ENCODE results near the gene FRA10AC1. TPM values are rescaled to one million over a fixed set of nuclear protein-coding genes. Genes with fewer than 3 reads are reported as not detected.

The FRA10AC1 gene
- total RNA-seq, 8 experiments from 2014 or later: 9.7 to 27.8 (median 19.3) TPM

Other genes with a start within 250 kb of the FRA10AC1 start
- gene MYOF, start 220.3 kb downstream of the FRA10AC1 start, total RNA-seq: 100 to 1,000 TPM in 1 of 8 experiments, 10 to 100 TPM in 3, 1 to 10 TPM in 3, under 1 TPM in 1; 0.29 to 258 (median 13.7) TPM
- gene CEP55, start 206.0 kb downstream of the FRA10AC1 start, total RNA-seq: 10 to 100 TPM in 3 of 8 experiments, 1 to 10 TPM in 2, under 1 TPM in 3; 0.36 to 21.1 (median 1.4) TPM
- under 1 TPM in 4 of 8 experiments, not detected in 4; 0.09 to 0.43 (median 0.21) TPM for gene FFAR4, start 135.9 kb downstream of the FRA10AC1 start, total RNA-seq
- 10 to 100 TPM in 2 of 8 experiments, 1 to 10 TPM in 1, under 1 TPM in 3, not detected in 2; 0.32 to 26.0 (median 1.2) TPM for gene RBP4, start 101.4 kb downstream of the FRA10AC1 start, total RNA-seq
- under 1 TPM; 0.16 to 0.95 (median 0.32) TPM for gene PDE6C, start 90.1 kb downstream of the FRA10AC1 start, total RNA-seq
- 1 to 10 TPM in 5 of 8 experiments, under 1 TPM in 3; 0.69 to 2.8 (median 1.3) TPM for gene LGI1, start 55.3 kb upstream of the FRA10AC1 start, total RNA-seq
- gene SLC35G1, start 191.4 kb upstream of the FRA10AC1 start, total RNA-seq: 10 to 100 TPM in 2 of 8 experiments, 1 to 10 TPM in 6; 4.0 to 17.6 (median 6.0) TPM

All from motor neuron (in vitro differentiated cells).